Prostate gland (tissue), 2 donors: Measurements from ENCODE around the gene SLC35F4. TPM values are rescaled to one million over a fixed set of nuclear protein-coding genes. Genes with fewer than 3 reads are reported as not detected.

Experiments used
- DNase-seq: peaks from one replicate; pipeline ENCODE4 v3.0.0-alpha.2; 2019; ENCODE audit warnings: low spot score
- H3K27ac ChIP-seq, 2 donors: fragments of 200-600 bp; sonication (generic); 2 replicates each; pipeline ENCODE4 v1.5.1; 2017 to 2019
- H3K27me3 ChIP-seq: fragments of 200-600 bp; sonication (generic); replicated peaks from 2 replicates; pipeline ENCODE4 v1.5.1; 2019; ENCODE audit not compliant: insufficient read depth
- H3K36me3 ChIP-seq, 2 donors: fragments of 200-600 bp; sonication (generic); 1 replicate in 1 of 2; 2 replicates in 1 of 2; pipeline versions ENCODE4 v1.5.1 to v1.8.1; 2017 to 2019
- H3K4me1 ChIP-seq: fragments of 200-600 bp; sonication (generic); replicated peaks from 2 replicates; pipeline ENCODE4 v1.5.1; 2019
- H3K4me3 ChIP-seq, 2 donors: fragments of 200-600 bp; sonication (generic); 2 replicates each; pipeline ENCODE4 v1.5.1; 2017 to 2019
- H3K9me3 ChIP-seq: fragments of 200-600 bp; sonication (generic); 2 replicates; pipeline ENCODE4 v1.5.1; 2017
- POLR2A ChIP-seq: fragments of 450-650 bp; IDR thresholded peaks from one replicate; pipeline ENCODE4 v1.6.1; 2016; ENCODE audit warnings: antibody characterized with exemption, mild to moderate bottlenecking
- POLR2AphosphoS5 ChIP-seq: sonication (generic); formaldehyde crosslinking; IDR thresholded peaks from one replicate; pipeline ENCODE4 v1.6.1; 2017; ENCODE audit warnings: antibody characterized with exemption
- WGBS: methylation state at CpG from one replicate; pipeline ENCODE4 v1.1.5; 2018; 5-methylcytosine and 5-hydroxymethylcytosine counted together
- intact Hi-C: fragments of 100-400 bp; cut with DNase I; formaldehyde crosslinking; loops from one replicate; pipeline ENCODE4 v1.14.2; 2022
- total RNA-seq, 2 donors: library from RNA; depleted of rRNA; stranded (reverse); fragments of >200 nt; gene quantifications; one replicate each; pipeline ENCODE4 v1.1.0, GENCODE V29; 2016
- TF ChIP-seq, protein P1 (sequence below), 4 experiments: fragments of 200-600 bp in 2 of 4; fragments of 450-650 bp in 2 of 4; sonication (generic) in 2 of 4; IDR thresholded peaks; 1 replicate in 3 of 4; 2 replicates in 1 of 4; pipeline ENCODE4 v1.5.1; 2016 to 2019; ENCODE audit warnings: antibody characterized with exemption in 4 of 4, mild to moderate bottlenecking in 2 of 4, moderate library complexity in 2 of 4

The SLC35F4 gene
- total RNA-seq, 2 donors from 2014 or later, result 2.4 to 2.9 TPM

DNA sequence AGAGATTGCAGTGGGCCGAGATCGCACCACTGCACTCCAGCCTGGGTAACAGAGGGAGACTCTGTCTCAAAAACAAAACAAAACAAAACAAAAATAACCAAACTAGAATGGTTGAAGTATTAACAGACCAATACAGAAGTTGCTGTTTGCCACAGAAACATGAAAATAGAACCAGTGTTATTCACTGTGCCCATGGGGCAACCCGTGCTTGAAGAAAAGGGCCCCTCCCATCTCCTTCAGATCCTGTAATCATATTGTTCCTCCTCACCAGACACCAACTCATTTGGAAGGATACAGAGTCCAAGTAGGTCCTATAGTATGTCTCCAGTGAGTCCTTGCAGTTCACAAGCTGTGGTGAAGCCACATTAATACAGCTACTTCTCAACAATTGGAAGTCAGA, 30.9 kb downstream of the SLC35F4 start:
- Histone ChIP-seq H3K27ac (no peak overlapping the region), H3K4me1 (no peaks in the 10 kb centered on the region), H3K36me3 (no peaks in the 10 kb centered on the region), H3K27me3 (no peaks in the 10 kb centered on the region), H3K4me3 (no peak overlapping the region), H3K9me3 (no peaks in the 10 kb centered on the region)
- intact Hi-C loops, result no loop called here
- 81% methylated on average over 3 of the region's 3 CpGs for WGBS
- DNase-seq, result no peak
- TF ChIP-seq POLR2AphosphoS5 (no peak), POLR2A (no peak)
- TF ChIP-seq, protein P1, sequence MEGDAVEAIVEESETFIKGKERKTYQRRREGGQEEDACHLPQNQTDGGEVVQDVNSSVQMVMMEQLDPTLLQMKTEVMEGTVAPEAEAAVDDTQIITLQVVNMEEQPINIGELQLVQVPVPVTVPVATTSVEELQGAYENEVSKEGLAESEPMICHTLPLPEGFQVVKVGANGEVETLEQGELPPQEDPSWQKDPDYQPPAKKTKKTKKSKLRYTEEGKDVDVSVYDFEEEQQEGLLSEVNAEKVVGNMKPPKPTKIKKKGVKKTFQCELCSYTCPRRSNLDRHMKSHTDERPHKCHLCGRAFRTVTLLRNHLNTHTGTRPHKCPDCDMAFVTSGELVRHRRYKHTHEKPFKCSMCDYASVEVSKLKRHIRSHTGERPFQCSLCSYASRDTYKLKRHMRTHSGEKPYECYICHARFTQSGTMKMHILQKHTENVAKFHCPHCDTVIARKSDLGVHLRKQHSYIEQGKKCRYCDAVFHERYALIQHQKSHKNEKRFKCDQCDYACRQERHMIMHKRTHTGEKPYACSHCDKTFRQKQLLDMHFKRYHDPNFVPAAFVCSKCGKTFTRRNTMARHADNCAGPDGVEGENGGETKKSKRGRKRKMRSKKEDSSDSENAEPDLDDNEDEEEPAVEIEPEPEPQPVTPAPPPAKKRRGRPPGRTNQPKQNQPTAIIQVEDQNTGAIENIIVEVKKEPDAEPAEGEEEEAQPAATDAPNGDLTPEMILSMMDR (IDR thresholded peaks at IDR 0.05), result no peak

DNA sequence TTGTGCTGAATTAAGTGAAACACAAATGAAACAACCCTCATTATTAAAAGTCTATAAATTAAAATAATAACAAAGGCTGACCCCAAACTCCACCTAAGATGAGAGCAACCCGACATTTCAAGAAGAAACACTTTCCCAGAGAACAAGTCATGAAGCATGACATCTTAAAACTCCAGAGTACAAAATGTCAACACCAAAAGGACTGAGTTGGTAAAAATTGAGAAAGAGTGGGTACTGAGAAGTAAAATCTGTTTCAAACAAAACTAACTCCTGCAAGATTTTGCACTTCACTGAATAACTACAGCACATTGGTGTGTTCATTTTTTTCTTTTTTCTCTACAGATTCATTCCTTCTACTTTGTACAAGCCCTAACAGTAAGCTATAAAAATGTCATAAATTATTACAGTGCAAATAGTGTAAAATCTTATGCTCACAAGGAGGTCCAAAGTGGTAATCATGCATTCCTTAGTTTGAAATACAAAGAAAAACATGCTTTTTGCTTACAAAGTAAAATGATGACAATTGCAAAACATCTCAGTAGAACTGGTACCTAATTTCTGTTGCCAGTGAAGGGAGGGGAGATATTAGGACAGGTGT, 31.8 kb downstream of the SLC35F4 start:
- no peak overlapping the region for H3K4me3 ChIP-seq
- no peaks in the 10 kb centered on the region for H3K36me3 ChIP-seq
- H3K27me3 ChIP-seq, result no peaks in the 10 kb centered on the region
- no peaks in the 10 kb centered on the region for H3K4me1 ChIP-seq
- TF ChIP-seq POLR2A, result no peak
- intact Hi-C loops, result no loop called here
- H3K27ac ChIP-seq, result no peak overlapping the region
- no peak for DNase-seq
- H3K9me3 ChIP-seq, result no peaks in the 10 kb centered on the region
- WGBS, result 10% methylated on average over 1 of the region's 1 CpG

DNA sequence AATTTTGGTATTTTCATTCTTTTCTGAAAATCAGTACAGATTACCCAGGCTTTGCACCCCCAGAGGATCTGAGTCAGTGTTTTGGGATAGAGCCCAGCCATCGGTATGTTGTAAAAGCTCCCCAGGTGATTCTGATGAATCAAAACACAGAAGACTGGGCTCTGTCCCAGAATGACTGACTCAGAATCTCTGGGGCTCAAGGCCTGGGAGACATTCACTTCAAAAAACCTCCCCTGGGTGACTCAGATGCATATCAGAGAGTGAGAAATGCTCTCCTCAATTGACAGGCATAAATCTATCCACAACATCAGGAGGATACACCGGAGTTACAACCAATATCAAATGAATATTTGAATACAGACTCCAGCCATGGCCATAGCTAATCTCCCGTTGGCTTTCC, 32.6 kb downstream of the SLC35F4 start:
- H3K27ac ChIP-seq, result no peak overlapping the region
- peak; percentile 53 for DNase-seq
- no peaks in the 10 kb centered on the region for H3K9me3 ChIP-seq
- WGBS, result 19% methylated on average over 3 of the region's 3 CpGs
- H3K4me3 ChIP-seq, result no peak overlapping the region
- no peaks in the 10 kb centered on the region for H3K4me1 ChIP-seq
- H3K36me3 ChIP-seq, result no peaks in the 10 kb centered on the region
- intact Hi-C loops, result no loop called here
- no peaks in the 10 kb centered on the region for H3K27me3 ChIP-seq
- TF ChIP-seq POLR2A (no peak), POLR2AphosphoS5 (peak; percentile 35)

DNA sequence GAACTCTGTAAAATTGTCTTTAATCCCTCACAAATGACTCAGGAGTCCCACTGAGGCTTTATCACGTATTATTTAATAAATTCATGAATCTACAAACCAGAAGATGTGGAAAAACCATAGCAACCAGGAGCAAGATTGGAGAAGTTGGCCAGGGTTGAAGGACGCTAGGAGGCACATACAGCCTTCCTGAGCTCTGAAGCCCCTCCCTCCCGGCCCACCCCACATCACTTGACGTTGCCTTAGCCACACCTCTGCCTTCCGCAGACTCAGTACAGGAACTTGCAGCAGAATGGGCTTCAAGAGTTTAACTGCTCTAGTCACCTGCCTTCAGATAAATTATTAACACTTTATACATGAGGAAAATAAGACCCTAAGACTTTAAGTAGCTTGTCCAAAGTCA, 33.9 kb downstream of the SLC35F4 start:
- no peak for DNase-seq
- Histone ChIP-seq H3K36me3 (no peaks in the 10 kb centered on the region), H3K9me3 (no peaks in the 10 kb centered on the region), H3K4me3 (no peak overlapping the region), H3K27ac (no peak overlapping the region), H3K4me1 (no peaks in the 10 kb centered on the region), H3K27me3 (no peaks in the 10 kb centered on the region)
- TF ChIP-seq, protein P1 (IDR thresholded peaks at IDR 0.05), result no peak
- TF ChIP-seq POLR2A (no peak), POLR2AphosphoS5 (no peak)
- intact Hi-C loops, result no loop called here
- WGBS, result 45% methylated on average over 5 of the region's 5 CpGs

DNA sequence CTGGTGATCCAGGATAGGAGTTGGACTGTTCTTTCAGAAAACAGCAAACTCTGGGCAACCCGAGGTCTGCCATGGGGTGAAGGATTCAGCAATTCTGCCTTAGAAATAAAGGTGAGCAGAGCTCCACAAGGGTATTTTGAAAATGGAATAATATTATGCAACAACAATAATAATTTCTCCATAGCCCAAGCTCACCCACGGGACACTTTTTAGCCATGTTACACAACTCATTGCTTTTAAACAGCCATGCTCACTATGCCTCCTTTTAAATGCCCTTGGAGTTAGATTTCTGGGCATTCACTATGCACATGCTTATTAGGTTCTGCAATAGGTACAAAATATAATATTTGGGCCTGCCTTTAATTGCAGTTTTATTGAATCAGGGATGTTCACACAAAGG, 37.2 kb downstream of the SLC35F4 start:
- Histone ChIP-seq H3K4me1 (no peaks in the 10 kb centered on the region), H3K4me3 (no peak overlapping the region), H3K27ac (no peak overlapping the region), H3K36me3 (no peaks in the 10 kb centered on the region), H3K9me3 (no peaks in the 10 kb centered on the region), H3K27me3 (no peaks in the 10 kb centered on the region)
- no peak for DNase-seq
- intact Hi-C loops, result no loop called here
- TF ChIP-seq POLR2AphosphoS5 (no peak), POLR2A (no peak)
- TF ChIP-seq, protein P1 (IDR thresholded peaks at IDR 0.05), result no peak
- 75% methylated on average over 2 of the region's 2 CpGs for WGBS

DNA sequence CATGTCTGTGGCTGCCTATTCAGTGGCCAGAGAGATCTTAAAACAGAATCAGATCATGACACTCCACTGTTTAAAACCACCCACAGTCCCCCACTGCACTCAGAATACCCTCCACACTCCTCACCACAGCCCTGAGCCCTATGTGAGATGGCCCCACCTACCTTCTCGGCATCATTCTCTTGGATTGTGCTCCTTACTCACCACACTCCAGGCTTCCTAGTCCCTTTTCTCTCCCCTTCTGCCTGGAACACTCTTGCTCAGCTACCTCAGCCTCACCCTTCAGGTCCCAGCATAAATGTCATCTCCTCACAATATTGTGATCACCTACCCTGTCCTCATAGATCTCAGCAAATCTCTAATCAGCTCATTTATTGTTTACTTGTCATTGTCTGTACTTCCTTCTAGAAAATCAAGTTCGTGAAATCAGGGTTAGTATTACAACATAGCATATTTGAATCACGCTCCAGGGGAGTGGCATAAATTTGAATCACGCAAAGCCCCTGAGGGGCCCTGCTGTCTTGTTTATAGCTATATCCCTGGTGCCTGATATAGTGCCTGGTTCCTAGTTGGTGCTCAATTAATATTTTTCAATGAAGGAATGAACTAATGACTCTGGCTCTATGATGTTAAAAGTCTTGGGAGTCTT, 42.8 kb downstream of the SLC35F4 start:
- intact Hi-C loops, result no loop called here
- Histone ChIP-seq H3K4me3 (no peak overlapping the region), H3K27ac (no peak overlapping the region), H3K9me3 (no peaks in the 10 kb centered on the region), H3K27me3 (no peaks in the 10 kb centered on the region), H3K4me1 (no peaks in the 10 kb centered on the region), H3K36me3 (no peaks in the 10 kb centered on the region)
- TF ChIP-seq, protein P1 (IDR thresholded peaks at IDR 0.05), result no peak
- TF ChIP-seq POLR2AphosphoS5 (no peak), POLR2A (no peak)
- no peak for DNase-seq
- WGBS, result 66% methylated on average over 4 of the region's 4 CpGs
